Lung (tissue), 12 donors: ENCODE data around the gene PCK1. TPM values are rescaled to one million over a fixed set of nuclear protein-coding genes. Genes with fewer than 3 reads are reported as not detected.

Experiments
- ATAC-seq: fragments of 200-7000 bp; cut with Tn5 transposase; one replicate; pipeline ENCODE4 v1.9.1; 2020; ENCODE audit warnings: moderate number of reproducible peaks; ENCODE audit not compliant: insufficient read depth, low FRiP score
- DNase-seq, 3 donors: peaks; one replicate each; pipeline ENCODE4 v3.0.0-alpha.2; 2013 to 2017
- H3K27ac ChIP-seq, 2 donors: one replicate each; pipeline ENCODE4 v1.5.1; 2013; ENCODE audit warnings: mild to moderate bottlenecking in 2 of 2, moderate library complexity in 2 of 2, control low read depth in 1 of 2, inconsistent platforms in 1 of 2, low read depth in 1 of 2, low read length in 1 of 2
- H3K27me3 ChIP-seq, 3 donors: one replicate each; pipeline ENCODE4 v1.5.1; 2013; ENCODE audit warnings: low read length in 2 of 3; ENCODE audit not compliant: control insufficient read depth in 3 of 3, insufficient read depth in 3 of 3
- H3K36me3 ChIP-seq, 4 donors: one replicate each; pipeline ENCODE4 v1.5.1; 2013; ENCODE audit warnings: low read length in 4 of 4, mild to moderate bottlenecking in 1 of 4, moderate library complexity in 1 of 4; ENCODE audit not compliant: control insufficient read depth in 4 of 4, insufficient read depth in 4 of 4
- H3K4me1 ChIP-seq, 5 donors: one replicate each; pipeline ENCODE4 v1.5.1; 2013; ENCODE audit warnings: low read length in 5 of 5, mild to moderate bottlenecking in 2 of 5, moderate library complexity in 1 of 5; ENCODE audit not compliant: control insufficient read depth in 5 of 5, insufficient read depth in 5 of 5
- H3K4me3 ChIP-seq: one replicate; pipeline ENCODE4 v1.5.1; 2013; ENCODE audit warnings: mild to moderate bottlenecking, control low read depth, moderate library complexity
- H3K9ac ChIP-seq, 2 donors: one replicate each; pipeline ENCODE4 v1.5.1; 2013; ENCODE audit warnings: low read length in 2 of 2, control low read depth in 1 of 2; ENCODE audit not compliant: insufficient read depth in 1 of 2
- H3K9me3 ChIP-seq, 4 donors: one replicate each; pipeline ENCODE4 v1.5.1; 2013; ENCODE audit warnings: low read length in 3 of 4, mild to moderate bottlenecking in 1 of 4, moderate library complexity in 1 of 4; ENCODE audit not compliant: control insufficient read depth in 4 of 4, insufficient read depth in 3 of 4
- CTCF ChIP-seq: IDR thresholded peaks from 2 replicates; pipeline ENCODE4 v1.5.1; 2012; ENCODE audit warnings: mild to moderate bottlenecking; ENCODE audit errors: control extremely low read depth, extremely low read depth
- WGBS, 2 donors: extraction: QIAGEN DNeasy Blood & Tissue Kit; methylation state at CpG; one replicate each; pipeline ENCODE4 v1.1.7; 2013; 5-methylcytosine and 5-hydroxymethylcytosine counted together
- polyA plus RNA-seq, 2 donors: library from polyadenylated mRNA; stranded (reverse); fragments of 200-250 nt; gene quantifications; one replicate each; pipeline ENCODE4 v1.2.1, GENCODE V29; 2013
- total RNA-seq, 2 donors: library from RNA; depleted of rRNA in 1 of 2; stranded (reverse); fragments of >200 nt in 1 of 2; gene quantifications; one replicate each; pipeline ENCODE4 v1.2.1, GENCODE V29; 2014 to 2021
- donor health status: control.
- donor health status: control.
- donor health status: Bipolar disorder and iron deficiency.
- donor health status: healthy.
- donor health status: DM: yes; HTN: yes; CAD: no.

PCK1 gene
- total and polyA plus RNA-seq, 4 donors: 0.05 to 1.7 (median 0.55) TPM

GRCh38 chr20:57586370-57586793 lies 25.5 kb downstream of the PCK1 start:
- peaks cover 0 to 14% (median 11%) of the 10 kb centered on the region in 5 donors for H3K4me1 ChIP-seq
- H3K9ac ChIP-seq: no peak overlapping the region
- no peak overlapping the region for H3K4me3 ChIP-seq
- H3K9me3 ChIP-seq: peaks cover 0 to 13% (median 3%) of the 10 kb centered on the region in 4 donors
- DNase-seq: peak in 2 of 3 donors; percentile 27 to 41
- no peaks in the 10 kb centered on the region for H3K27me3 ChIP-seq
- no peaks in the 10 kb centered on the region for H3K36me3 ChIP-seq
- WGBS, 2 donors: 66 to 75% methylated on average over 8 of the region's 8 CpGs
- no peak for ATAC-seq
- TF ChIP-seq CTCF: no peak
- H3K27ac ChIP-seq: no peak overlapping the region

- Histone ChIP-seq H3K9me3 (peaks cover 0 to 13% (median 3%) of the 10 kb centered on the region in 4 donors), H3K27me3 (no peaks in the 10 kb centered on the region), H3K4me3 (no peak overlapping the region), H3K4me1 (peaks cover 0 to 13% (median 10%) of the 10 kb centered on the region in 5 donors), H3K36me3 (no peaks in the 10 kb centered on the region), H3K9ac (no peak overlapping the region), H3K27ac (no peak overlapping the region)
- WGBS, 2 donors: 84 to 86% methylated on average over 10 of the region's 10 CpGs
- TF ChIP-seq CTCF: no peak
- no peak for DNase-seq
- no peak for ATAC-seq
Measured at GRCh38 chr20:57586943-57587277, 26.0 kb downstream of the PCK1 start.

GRCh38 chr20:57587278-57587988 lies 26.5 kb downstream of the PCK1 start:
- no peak for TF ChIP-seq CTCF
- no peak overlapping the region for H3K9ac ChIP-seq
- no peaks in the 10 kb centered on the region for H3K36me3 ChIP-seq
- 92 to 99% methylated on average over 4 of the region's 4 CpGs for WGBS, 2 donors
- H3K9me3 ChIP-seq: peaks cover 0 to 13% (median 3%) of the 10 kb centered on the region in 4 donors
- no peak for ATAC-seq
- H3K4me3 ChIP-seq: no peak overlapping the region
- no peak for DNase-seq
- H3K27ac ChIP-seq: no peak overlapping the region
- no peaks in the 10 kb centered on the region for H3K27me3 ChIP-seq
- peaks cover 0 to 13% (median 7%) of the 10 kb centered on the region in 5 donors for H3K4me1 ChIP-seq
